HEK293T (cell line): Measurements from ENCODE around the gene WNT3A.

Source experiments
- ARNT ChIP-seq: fragments of 450-650 bp; IDR thresholded peaks from 2 replicates; pipeline ENCODE4 v1.6.1; 2017; ENCODE audit warnings: mild to moderate bottlenecking
- SUZ12 ChIP-seq: fragments of 450-650 bp; IDR thresholded peaks from 2 replicates; pipeline ENCODE4 v1.6.1; 2016; ENCODE audit warnings: mild to moderate bottlenecking

GRCh38 chr1:228082214-228082917 lies 75.6 kb downstream of the WNT3A start, which contains the start of gene ARF1:
- TF ChIP-seq ARNT (peak; percentile 72; the same call in 1 of the 2 replicates), SUZ12 (no peak)
